ENCODE measurements around the gene LRMDA.

LRMDA gene

DNA sequence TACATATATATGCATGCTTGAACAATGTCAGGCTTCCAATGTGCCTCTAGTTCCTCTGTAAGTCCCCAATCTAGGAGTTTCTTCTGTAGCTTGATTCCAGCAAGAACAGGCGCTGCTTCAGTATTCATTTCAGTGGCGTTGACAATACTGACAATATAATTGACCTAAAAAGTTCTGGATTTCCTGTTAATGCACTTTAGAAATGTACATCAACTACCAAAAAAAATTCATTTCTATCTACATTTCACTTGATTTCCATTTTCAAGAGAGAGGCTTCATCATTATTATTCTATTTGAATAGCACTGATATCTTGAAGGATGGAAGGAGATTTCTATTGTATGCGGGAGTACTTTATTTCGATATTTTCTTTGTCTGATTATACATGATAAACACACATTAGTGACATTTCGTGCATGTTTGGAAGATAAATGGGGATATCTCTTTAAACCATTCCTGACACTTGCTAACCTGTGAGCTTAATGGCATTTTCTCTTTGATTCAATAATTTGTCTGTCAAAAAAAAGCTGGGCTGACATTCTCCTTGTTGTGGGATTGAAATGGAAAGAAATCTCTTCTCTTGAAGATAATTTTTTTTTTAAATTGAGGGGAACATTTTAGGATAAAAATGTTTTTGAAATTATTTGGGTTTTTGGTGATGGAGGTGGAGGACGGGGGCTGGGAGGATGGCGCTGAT lies 568.2 kb downstream of the LRMDA start:
- no peak for DNase-seq (ENCODE audit: low read depth)

DNA sequence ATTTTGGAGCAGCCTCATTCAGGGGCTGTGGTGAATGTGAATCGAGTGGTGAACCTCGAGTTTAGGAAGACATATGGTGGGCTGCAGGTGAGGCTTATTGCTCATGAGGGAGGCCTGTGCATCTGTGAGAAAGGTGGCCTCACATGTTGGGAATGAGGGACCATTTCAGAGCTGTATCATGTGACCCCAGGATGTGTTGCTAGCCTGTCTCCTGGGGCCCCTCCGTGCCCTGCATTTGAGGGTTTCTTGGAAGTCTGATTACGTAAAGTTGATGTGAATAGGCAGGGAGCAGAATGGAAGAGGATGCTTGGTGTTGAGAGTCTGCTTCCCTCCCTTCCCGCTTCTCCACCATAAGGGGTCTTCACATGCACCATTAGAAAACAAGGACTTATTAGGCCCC lies 569.1 kb downstream of the LRMDA start:
- DNase-seq (ENCODE audit: low read depth): no peak

DNA sequence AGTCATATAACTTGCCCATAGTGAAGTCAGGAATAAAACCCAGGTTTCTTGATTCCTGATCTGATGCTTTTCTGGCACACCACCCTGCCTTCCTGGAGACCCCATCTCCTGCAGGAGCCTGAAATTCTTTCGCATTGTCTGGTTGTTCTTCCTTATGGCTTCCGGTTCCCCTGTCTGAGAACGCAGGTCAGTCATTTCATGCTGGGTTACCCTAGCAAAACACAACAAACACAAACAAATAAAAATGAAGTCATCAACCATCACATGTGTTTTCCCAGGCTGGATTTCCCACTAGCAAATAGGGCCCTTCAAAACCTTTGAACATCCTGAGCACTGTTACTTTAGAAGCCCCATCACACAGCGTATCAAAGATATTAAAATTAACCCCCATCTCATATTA lies 569.6 kb downstream of the LRMDA start:
- DNase-seq (ENCODE audit: low read depth): no peak

DNA sequence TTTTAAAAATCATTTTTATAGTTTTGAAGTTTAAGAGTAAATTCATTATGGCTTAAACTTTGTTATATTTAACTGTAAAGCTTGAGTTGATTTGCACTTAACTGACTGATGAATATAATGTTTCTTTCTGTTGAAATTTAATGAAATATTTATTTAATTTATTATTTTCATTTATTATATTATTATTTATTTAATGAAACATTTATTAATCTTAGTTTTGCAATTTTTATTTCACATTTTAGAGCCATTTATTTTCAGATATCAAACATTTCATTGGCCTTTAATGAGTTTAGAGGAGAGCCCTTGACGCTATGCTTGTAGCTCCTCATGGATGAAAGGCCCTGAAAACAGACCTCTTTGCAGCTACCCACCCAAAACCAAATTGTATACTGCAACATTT lies 570.0 kb downstream of the LRMDA start:
- no peak for DNase-seq (ENCODE audit: low read depth)

DNA sequence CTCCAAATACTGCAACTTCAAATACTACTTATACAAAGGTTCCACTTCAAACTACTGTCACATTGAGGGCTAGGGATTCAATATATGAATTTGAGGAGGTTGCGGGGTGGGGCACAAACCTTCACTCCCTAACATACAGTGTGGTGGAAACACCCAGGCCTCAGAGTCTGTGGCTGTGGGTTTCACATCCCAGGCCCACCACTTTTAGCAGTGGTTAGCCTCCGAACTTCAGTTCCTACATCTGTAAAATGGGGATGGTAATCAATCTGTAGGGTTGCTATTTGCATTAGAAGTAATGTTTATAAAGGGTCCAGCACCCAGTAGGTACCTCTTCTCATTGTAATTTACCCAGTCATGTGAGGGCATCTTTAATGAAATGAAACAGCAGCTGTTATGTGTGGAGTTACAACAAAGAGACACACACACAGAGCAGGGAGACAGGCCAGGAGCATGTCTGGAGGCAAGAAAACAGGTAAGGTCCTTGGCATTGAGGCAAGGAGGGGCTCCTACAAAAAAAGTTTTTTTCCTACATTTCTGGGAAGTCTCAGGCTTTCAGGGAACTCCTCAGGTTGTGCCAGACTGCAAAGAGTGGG lies 570.9 kb downstream of the LRMDA start:
- DNase-seq (ENCODE audit: low read depth): no peak

DNA sequence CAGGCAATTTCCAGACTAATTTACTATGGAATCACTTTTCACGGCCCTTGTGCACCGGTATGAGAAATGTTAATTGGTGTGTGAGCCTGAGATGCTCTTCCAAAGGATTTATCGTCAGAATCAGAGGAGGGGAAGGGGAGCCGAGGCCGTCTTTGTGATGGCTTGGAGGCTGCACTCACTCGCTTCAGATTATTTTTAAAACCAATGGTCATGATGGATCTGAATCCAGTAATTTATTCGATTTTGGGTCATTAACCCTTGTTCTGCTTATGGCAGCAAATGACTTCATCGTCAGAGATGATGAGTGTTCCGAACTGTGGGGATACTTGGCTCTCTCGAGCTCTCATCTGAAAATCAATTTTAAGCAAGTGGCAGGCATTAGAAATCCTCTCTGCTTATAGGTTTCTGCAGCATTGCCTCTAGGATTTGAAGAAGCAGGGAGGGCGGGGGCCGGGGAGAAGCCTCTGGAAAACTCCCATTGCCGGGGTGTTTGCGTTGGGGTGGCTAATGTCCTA lies 576.3 kb downstream of the LRMDA start:
- DNase-seq (ENCODE audit: low read depth): no peak

DNA sequence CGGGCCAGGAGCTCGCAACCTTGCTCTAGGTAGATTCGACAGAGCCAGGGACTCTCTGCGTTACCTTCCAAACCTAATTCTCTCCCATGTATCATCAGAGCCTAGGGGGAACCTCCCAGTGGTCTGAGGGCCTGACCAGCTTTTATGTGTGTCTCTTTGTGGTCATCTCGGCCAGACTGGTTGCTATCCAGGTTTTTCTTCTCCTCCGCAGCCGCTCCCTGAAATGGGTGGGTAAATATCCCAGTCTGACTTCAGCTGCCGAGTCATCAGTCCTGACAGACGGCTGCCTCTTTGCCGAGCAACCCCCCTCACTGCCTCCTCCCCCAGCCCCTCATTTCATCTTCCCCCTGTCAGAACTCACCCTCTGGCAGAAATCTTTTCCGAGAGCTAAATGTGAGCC lies 578.1 kb downstream of the LRMDA start:
- DNase-seq (ENCODE audit: low read depth): no peak

DNA sequence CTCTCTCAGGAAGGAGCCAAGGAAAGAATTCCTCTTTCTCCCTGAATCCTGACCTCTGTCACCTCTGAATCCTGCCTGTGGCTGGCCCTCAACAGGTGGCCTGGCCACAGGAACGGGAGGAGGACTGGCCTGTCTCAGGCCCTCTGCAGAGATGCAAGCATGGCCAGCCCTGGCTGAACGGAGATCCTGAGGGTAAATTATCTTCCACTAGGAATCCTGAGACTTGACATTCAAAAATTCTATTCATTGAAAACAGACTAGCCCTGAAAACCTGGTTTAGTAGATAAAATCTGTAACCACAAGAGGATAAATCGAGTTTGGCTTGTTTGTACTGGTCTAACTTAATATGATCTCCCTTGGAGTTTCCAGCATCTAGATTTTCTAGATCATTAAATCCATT lies 579.3 kb downstream of the LRMDA start:
- DNase-seq (ENCODE audit: low read depth): no peak

DNA sequence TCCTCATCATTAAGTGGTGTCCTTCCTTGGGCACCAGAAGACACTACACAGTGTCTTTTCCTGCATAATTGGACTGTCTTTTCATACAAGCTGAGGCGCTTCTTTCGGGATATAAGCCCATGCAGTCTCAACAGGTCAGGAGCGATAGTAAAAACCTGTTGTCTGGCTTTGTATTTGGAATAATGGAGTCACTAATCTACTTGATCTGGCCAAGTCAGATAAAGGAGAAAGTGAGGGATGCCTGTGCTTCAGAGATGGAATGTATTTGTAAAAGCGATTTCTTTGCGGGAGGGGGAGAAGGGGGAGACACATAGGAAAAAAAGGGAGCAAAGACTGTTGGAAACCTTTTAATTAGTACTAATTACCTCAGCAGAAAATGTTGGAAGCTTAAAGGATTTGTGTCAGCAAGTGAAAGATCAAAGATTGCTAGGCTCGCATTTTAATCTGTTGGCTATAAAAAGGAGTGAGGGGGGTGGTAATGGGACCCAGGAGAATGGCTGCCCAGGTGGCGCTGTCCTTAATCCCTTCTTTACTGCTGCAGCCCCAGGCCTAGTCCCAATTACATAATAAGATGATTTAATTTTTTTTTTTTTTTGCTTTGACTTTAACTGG lies 581.4 kb downstream of the LRMDA start:
- DNase-seq (ENCODE audit: low read depth): no peak

DNA sequence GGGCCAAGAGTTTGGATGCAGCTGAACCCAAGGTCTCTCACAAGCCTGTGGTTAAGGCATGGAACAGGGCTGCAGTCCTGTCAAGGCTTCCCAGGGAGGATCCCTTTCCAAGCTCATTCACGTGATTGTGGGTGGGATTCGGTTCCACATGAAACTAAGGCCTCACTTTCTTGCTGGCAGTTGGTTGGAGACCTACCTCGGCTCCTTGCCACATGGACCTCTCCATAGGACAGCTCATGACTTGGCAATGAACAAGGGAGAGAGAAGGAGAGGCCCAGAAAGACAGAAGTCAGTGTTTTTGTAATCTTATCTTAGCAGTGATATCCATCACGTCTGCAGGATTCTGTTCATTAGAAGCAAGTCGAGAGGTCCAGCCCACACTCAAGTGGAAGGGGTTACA lies 583.8 kb downstream of the LRMDA start:
- DNase-seq (ENCODE audit: low read depth): no peak

DNA sequence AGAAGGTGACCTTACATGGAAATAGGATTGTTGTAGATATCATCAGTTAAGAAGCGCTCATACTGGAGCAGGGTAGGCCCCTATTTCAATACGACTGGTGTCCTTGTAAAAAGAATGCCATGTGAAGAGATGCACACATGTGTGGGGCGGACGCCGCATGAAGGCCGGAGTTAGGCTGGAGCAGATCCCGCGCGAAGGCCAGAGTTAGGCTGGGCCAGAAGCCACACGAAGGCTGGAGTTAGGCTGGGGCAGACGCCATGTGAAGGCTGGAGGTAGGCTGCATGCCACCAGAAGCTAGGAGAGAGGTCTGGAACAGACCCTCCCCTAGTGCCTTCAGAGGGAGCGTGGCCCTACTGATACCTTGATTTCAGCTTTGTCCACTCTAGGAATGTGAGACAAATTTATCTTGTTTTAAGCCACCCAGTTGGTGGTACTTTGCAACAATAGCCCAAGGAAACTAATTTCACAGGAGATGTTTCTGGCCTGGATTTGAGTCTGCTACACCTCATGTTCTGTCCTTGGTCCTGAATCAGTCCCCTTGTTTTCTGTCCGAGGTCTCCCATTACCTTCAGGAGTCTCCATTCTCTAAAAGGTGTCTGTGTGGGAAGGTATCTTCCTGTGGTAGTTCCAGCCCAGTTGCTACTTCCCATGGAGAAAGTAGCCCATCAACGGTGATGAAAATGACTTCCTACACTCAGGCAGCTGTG lies 585.8 kb downstream of the LRMDA start:
- DNase-seq (ENCODE audit: low read depth): no peak

DNA sequence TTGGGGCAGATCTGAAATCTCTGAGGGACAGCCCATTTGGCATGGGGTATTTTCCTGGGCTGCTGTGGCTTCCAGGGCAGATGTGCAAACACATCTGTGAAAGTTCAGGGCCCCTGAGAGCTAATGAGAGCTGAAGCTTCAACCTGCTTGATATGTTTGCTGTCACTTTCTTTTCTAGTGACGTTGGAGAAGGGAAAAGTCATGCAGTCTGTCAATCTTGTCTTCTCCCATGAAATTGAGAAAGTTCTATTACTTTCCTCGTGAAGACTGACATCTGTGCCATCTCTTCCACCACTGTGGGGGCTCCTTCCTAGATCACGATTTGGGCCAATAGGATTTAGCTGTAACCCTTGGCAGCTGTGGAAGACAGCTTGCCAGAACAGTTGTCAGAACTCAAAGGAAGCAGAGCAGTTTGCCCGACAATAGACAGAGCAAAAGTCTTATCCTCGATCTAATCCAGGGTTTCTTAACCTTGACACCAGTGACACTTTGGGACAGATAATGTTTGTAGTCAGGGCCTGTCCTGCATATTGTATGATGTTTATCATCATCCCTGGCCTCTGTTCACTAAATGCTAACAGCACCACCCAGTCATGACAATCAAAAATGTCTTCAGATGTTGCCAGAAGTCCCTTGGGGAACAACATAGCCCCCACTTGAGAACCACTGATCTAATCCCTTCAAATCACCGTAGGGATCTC lies 586.5 kb downstream of the LRMDA start:
- DNase-seq (ENCODE audit: low read depth): no peak

DNA sequence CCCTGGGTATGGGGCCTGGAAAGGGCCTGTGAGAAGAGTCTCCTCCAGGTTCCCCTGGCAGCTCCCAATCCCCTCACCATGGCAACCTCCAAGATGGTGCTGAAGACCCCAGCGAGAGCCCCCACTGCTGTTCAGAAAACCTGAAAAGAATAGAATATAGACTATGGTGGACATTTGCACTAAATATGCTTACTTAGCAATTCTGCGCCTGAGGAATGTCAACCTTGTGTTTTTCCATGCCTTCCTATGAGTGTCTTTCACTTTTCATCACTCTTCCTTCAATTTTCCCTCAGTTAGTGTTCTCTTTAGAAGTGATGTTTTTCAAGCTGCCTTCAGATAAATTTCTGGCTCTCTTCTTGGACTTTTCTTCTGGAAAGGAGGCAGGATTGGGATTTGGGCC lies 589.2 kb downstream of the LRMDA start:
- DNase-seq (ENCODE audit: low read depth): no peak

DNA sequence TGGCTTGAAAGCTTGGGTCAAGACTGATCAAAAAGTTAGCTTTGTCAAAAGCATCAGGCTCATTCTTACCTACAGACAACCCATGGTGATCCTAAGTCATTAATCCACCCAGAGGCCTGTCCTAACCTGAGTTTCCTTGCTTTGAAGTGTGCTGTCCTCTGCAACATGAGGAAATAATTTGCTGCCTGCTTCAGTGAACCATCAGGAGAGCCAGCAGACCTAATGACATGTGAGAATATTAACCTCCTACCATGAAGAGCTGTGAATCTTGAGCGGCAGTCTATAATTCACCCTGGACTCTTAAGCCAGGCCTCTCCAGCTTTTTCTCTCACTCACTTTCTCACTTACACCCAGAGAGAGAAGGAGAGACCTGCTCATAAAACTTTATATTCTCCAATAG lies 590.0 kb downstream of the LRMDA start:
- no peak for DNase-seq (ENCODE audit: low read depth)

DNA sequence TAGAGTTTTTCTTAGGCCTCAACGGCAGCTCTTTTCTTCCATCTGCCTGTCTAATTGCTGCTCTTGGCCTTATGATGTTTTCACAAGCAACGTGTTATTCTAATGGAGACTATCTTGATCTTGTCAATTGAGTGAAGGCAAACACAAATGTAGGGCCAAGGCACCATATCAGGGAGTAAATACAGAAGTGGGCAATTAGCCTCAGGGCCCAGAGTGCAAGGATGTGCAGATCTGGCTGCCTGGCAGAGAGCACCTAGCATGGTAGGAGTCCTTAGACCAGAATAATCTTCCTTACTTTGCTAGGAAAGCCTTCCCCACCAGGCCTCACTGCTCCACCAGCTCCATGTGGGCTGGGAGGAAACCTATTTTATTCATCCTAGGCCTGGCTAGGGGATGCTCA lies 590.9 kb downstream of the LRMDA start:
- no peak for DNase-seq (ENCODE audit: low read depth)

DNA sequence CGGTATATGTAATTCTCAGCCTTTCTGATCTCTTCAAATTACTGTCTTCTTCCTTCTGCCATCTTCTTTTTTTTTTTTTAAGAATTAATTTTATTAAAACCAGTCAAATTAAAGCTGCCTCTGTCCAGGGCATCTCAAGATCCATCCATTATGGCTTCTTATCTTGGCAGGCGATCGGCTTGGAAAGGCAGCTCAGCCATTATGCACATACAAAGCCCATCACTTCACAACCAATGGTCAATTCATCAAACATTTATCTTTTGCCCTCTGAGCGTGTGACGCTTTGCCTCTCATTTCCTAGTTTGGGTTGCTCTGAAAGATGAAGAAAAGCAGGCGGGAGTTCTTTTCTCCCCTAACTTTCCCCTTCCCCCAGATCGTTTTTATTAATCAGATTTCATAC lies 591.6 kb downstream of the LRMDA start:
- DNase-seq (ENCODE audit: low read depth): no peak

DNA sequence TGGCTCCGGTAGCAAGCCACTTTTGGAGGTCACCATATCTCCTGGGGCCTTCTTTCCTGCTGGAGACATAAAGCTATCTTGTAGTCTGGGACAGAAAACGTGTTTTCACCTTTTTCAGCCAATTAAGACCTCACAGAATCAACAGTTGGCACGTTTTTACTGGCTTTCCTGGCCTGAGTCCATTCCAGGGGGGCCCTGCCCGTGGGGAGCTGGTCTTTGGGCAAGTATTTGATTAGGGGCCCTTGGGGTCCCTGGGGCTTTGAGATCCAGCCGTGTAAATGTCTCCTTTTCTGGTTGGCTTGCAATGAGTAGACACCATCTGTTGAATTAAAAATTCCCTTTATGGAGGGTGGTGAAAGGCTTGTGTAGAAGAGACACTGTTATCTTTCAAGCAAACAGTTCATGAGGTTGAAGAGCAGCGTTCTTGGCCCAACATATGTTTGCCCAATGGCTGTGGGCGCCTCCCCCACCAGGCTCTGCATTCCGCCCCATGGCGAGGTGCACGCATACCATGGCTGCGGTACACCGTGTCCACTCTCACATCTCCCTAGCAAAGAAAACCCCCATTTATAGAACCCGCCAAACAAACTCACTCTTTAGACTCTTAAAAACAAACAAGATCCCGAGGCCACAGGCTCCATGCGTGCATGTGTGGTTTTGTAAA lies 593.2 kb downstream of the LRMDA start:
- no peak for DNase-seq (ENCODE audit: low read depth)

DNA sequence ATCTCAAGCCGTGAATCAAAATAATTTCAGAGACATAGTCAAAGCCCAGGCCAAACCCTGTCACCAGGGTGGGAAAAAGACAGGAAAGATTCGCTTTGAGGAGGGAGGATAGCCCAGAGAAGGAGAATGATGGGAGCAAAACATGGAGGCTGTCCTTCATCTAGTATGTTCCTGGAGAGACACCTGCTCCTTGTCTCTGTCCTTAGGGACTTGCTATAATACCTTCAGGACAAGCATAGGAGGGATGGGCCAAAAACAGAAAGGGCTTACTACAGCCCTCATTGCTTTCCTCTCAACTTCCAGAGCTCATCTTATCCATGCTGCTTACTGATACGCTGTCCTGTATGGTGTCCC lies 593.7 kb downstream of the LRMDA start:
- DNase-seq (ENCODE audit: low read depth): no peak

DNA sequence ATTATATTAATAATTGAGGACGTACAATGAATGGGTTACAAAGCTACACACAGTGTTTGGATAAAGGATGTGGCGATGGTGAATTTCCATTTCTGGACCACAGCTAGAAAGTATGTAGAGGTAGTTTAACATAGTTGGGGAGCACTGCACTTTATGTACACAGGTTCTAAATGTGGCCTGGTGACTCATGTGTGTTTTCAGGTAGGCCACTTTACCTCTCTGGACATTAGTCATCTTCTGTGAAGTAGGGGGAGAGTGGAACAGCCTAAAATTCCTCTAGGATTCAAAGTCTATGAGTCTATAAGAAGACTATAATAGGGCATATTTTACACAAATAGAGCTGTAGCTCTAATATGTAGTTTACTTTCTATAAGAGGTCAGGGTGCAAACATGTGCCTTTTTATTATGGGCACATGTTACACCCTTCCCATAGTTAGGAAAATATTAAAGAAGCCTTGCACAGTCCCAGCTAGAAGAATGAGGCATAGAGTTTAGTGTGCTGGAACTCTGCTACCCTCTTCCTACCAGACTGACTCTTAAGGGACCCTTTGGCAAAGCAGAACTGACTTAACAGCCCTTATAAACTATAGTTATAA lies 594.9 kb downstream of the LRMDA start:
- no peak for DNase-seq (ENCODE audit: low read depth)

DNA sequence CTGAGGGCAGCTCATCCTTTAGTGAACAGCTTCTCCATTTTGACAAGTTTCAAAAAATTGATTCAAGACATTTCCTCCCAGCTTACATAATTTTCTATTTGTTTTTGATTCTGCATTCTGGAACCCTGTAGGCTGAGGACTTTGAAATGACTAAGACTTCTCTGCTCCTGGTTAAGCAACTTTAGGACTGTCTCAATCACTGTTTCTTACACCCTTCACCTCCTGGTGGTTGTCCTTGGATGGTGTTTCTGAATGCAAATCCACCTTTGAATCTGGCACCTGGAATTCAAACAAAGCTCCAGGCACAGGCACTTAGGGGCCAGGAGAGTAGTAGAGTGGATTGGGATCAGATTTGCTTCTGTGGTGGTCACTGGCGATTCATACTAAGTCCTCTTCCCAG lies 595.5 kb downstream of the LRMDA start:
- no peak for DNase-seq (ENCODE audit: low read depth)

DNA sequence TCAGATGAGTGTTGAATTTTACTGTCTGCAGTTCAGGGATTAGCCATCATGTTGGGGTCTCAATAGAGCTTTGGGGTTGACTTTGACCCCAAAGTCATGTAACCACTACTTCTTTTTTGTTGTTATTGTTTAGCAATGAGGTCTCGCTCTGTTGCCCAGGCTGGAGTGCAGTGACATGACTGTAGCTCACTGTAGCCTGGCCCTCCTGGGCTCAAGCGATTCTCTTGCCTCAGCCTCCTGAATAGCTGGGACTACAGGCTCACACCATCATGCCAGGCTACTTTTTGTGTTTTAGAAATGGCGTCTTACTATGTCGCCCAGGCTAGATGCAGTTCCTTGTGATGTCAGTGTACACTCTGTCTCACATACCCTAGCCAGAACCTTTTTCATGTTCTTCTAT lies 598.4 kb downstream of the LRMDA start:
- no peak for DNase-seq (ENCODE audit: low read depth)

DNA sequence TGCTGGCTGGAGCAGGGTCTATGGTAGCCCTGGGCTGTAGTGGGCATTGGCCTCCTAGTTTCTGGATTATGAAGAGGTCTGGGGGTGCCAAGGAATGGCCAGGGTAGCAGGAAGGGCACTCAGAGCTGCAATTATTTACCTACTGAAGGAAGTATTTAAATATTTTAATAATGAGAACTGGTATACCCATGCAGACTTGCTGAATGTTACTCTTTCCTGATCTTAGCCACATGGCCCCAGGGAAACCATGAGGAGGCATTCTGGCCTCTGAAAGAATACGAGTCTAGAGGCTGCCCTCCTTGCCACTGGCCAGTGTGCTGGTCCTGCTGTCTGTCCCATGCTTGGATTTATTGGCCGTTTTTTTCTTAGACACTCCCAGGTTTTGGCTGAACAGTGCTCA lies 599.7 kb downstream of the LRMDA start:
- DNase-seq (ENCODE audit: low read depth): no peak
